ENCODE measurements around the gene SNAP91. TPM values are rescaled to one million over a fixed set of nuclear protein-coding genes. Genes with fewer than 3 reads are reported as not detected.

SNAP91 gene
- total RNA-seq, 1 donor from 2014 or later, result not detected

GRCh38 chr6:83735461-83735860 lies 26.6 kb upstream of the SNAP91 start:
- no peaks in the 10 kb centered on the region for H3K36me3 Mint-ChIP-seq (ENCODE audit: low read depth)
- ChIA-PET CTCF (no interaction called here), POLR2A (no interaction called here)
- no peaks in the 10 kb centered on the region for H3K4me1 Mint-ChIP-seq
- H3K27me3 Mint-ChIP-seq, result no peaks in the 10 kb centered on the region
- H3K27ac Mint-ChIP-seq, result no peak overlapping the region
- no peak for TF ChIP-seq CTCF (IDR thresholded peaks at IDR 0.05)
- H3K4me3 Mint-ChIP-seq, result no peak overlapping the region
- DNase-seq (no peak), ATAC-seq (ENCODE audit: low read depth) (no peak)
- intact Hi-C loops (cut with micrococcal nuclease), result no loop called here
- peaks cover 7% of the 10 kb centered on the region for H3K9me3 Mint-ChIP-seq

GRCh38 chr6:83729871-83730270 lies 21.0 kb upstream of the SNAP91 start:
- peaks cover 3% of the 10 kb centered on the region for H3K9me3 Mint-ChIP-seq
- intact Hi-C loops (cut with micrococcal nuclease), result no loop called here
- H3K4me3 Mint-ChIP-seq, result no peak overlapping the region
- no peaks in the 10 kb centered on the region for H3K27me3 Mint-ChIP-seq
- CTCF ChIA-PET, result no interaction called here
- H3K4me1 Mint-ChIP-seq, result no peaks in the 10 kb centered on the region
- DNase-seq, result no peak
- POLR2A ChIA-PET, result no interaction called here
- TF ChIP-seq CTCF (IDR thresholded peaks at IDR 0.05), result no peak
- H3K27ac Mint-ChIP-seq, result no peak overlapping the region
- no peak for ATAC-seq (ENCODE audit: low read depth)
- no peaks in the 10 kb centered on the region for H3K36me3 Mint-ChIP-seq (ENCODE audit: low read depth)

- no peak for ATAC-seq (ENCODE audit: low read depth)
- H3K36me3 Mint-ChIP-seq (ENCODE audit: low read depth), result no peaks in the 10 kb centered on the region
- TF ChIP-seq CTCF (IDR thresholded peaks at IDR 0.05), result no peak
- H3K27ac Mint-ChIP-seq, result no peak overlapping the region
- no peaks in the 10 kb centered on the region for H3K27me3 Mint-ChIP-seq
- no peak for DNase-seq
- no peaks in the 10 kb centered on the region for H3K9me3 Mint-ChIP-seq
- ChIA-PET CTCF (no interaction called here), POLR2A (no interaction called here)
- intact Hi-C loops (cut with micrococcal nuclease), result no loop called here
- H3K4me3 Mint-ChIP-seq, result no peak overlapping the region
- H3K4me1 Mint-ChIP-seq, result no peaks in the 10 kb centered on the region
Observed at GRCh38 chr6:83722876-83723275, 14.0 kb upstream of the SNAP91 start.

GRCh38 chr6:83717809-83718208 lies 8.9 kb upstream of the SNAP91 start:
- no peak for TF ChIP-seq CTCF (IDR thresholded peaks at IDR 0.05)
- intact Hi-C loops (cut with micrococcal nuclease), result no loop called here
- H3K9me3 Mint-ChIP-seq, result no peaks in the 10 kb centered on the region
- H3K27me3 Mint-ChIP-seq, result no peaks in the 10 kb centered on the region
- H3K36me3 Mint-ChIP-seq (ENCODE audit: low read depth), result no peaks in the 10 kb centered on the region
- H3K4me1 Mint-ChIP-seq, result no peaks in the 10 kb centered on the region
- ChIA-PET POLR2A (no interaction called here), CTCF (no interaction called here)
- H3K27ac Mint-ChIP-seq, result no peak overlapping the region
- no peak overlapping the region for H3K4me3 Mint-ChIP-seq
- no peak for ATAC-seq (ENCODE audit: low read depth)
- DNase-seq, result no peak

- DNase-seq, result no peak
- intact Hi-C loops (cut with micrococcal nuclease), result no loop called here
- no peak for TF ChIP-seq CTCF (IDR thresholded peaks at IDR 0.05)
- POLR2A ChIA-PET, result no interaction called here
- Mint-ChIP-seq H3K4me3 (no peak overlapping the region), H3K4me1 (peaks cover 7% of the 10 kb centered on the region), H3K36me3 (ENCODE audit: low read depth) (no peaks in the 10 kb centered on the region), H3K27ac (no peak overlapping the region), H3K27me3 (peaks cover 24% of the 10 kb centered on the region), H3K9me3 (peaks cover 9% of the 10 kb centered on the region)
- CTCF ChIA-PET, result no interaction called here
- no peak for ATAC-seq (ENCODE audit: low read depth)
Observed at GRCh38 chr6:83711958-83712357, 3.1 kb upstream of the SNAP91 start.
